Inflammatory macrophage (primary cell): ENCODE data around the gene RIN3.
A peak's percentile ranks its signal among the peaks of the same experiment; 100 is the strongest.

ENCODE experiments used
- DNase-seq, 2 donors: peaks; one replicate each; pipeline ENCODE4 v3.0.0-alpha.2; 2020 to 2022

The RIN3 gene

GRCh38 chr14:92694807-92695206 is 181.2 kb downstream of the RIN3 start:
- DNase-seq: no peak

- DNase-seq: no peak
These were observed 182.0 kb downstream of the RIN3 start for GRCh38 chr14:92695562-92695961.

- DNase-seq: peak; percentile 29 to 50
These were observed 182.8 kb downstream of the RIN3 start for GRCh38 chr14:92696366-92696765.

DNA sequence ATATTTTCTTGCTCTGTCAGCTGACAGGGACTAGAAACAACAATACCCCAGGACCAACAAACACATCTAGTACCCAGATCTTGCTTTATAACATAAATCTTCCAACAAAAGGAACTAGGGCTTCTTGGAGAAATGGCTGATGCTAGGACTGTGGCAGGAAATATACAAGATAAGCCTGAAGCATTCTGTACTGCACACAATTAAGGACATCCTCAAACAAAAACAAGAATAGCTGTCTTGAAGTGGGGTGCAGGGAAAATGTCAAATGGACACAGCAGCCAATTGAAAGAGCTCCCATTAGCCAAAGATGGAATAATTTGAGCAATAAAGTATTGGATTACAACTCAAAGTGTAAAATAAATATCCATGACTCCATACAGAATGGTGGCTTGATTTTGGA is 184.8 kb downstream of the RIN3 start:
- DNase-seq: no peak

GRCh38 chr14:92701826-92702225 is 188.2 kb downstream of the RIN3 start:
- no peak for DNase-seq

DNA sequence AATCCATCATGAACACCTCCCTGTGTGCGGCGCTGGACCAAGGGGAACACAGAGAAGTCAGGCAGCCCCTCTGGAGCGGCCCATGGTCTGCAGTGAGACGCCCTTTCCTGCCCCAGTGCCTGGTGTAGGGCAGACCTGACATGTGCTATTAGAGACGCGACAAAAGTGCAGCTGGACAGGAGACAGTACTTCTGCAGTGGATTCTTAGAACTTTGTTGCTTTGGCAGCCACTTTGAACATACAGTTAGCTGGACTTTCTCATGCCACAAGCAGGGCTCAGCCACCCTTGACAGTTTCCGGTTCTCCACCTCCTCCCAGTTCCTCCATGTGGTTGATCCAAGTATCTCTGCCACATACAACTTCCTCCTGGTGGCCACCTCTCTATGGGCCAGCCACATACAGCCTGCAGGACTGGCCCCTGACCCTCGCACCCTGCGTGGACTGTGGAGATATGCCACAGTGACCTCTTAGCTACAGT is 188.9 kb downstream of the RIN3 start:
- peak; percentile 70 to 78 for DNase-seq

- DNase-seq: no peak
These were observed 189.9 kb downstream of the RIN3 start for GRCh38 chr14:92703516-92703915.

DNA sequence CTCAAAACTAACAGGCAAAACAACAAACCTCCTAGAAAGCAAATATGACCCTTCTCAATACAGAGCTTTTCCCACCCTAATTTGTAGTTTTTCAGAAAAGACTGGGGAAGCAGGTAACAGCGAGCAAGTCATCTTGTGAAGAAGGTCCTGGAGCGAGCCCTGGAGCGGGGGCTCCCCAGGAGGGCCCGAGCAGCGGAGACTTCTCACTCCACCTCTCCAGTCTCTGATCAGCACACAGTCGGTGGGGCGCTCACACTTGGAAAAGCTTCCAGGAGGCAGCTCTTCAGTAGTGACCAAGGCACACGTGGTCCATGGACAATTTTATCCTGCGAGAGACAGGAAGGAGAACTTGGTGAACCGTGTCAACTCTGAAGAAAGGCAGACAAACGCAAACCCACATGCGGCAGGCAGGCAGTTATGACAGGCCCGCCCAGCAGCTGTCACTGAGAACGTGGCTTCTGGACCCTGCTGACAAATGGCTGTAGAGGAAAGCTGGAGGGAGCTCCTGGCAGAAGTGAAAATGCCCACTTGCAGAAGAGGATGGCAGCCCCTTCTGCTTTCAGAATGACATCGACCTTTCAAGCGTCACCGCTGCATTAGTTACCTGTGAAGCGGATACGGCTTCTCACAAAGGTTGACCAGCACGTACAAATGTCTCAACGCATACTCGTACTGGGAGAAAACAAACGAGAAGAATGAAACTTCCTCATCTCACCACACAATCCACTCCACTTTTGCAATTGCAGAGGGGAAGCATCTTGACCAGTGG is 190.6 kb downstream of the RIN3 start:
- DNase-seq: peak; percentile 89 to 94

DNA sequence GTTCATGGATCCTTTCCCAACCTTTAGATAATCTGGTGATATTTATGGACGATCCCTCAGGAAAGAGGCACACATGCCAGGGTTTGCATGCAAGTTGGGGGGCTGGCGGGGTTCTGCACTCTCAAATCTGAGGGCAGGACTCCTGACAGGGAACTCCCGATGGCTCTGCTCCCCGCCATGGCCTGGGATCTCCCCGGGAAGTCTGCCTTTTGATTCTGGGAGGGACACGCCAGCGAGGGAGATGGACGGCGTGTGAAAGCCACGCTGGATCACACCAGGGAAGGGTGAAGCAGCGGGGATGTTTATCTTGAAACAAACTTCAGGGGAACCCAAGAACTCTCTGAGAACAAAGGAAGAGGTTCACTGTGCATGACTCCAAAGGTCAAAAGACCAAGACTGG is 191.2 kb downstream of the RIN3 start:
- no peak for DNase-seq

DNA sequence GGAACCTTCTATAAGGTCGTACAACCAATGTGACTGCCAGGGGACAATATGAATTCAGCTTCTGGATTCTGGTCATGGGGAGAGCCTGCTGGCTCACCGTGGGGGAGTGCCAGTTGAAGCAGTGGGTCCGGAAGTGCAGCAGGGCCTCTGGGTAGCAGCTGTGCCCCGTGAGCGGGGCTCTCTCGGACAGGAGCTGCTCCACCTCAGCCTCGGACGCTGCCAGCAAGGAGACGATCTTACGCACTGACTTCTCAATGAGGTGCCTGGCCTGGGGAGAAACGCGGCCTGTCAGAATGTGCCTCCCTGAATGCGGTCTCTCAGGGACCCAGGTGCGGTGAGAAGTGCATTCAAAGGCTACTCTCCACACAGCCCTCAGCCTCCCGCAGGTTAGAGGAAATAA is 192.8 kb downstream of the RIN3 start:
- DNase-seq: no peak

GRCh38 chr14:92709340-92710000 is 195.9 kb downstream of the RIN3 start:
- no peak for DNase-seq

- no peak for DNase-seq
These were observed 196.4 kb downstream of the RIN3 start for GRCh38 chr14:92710001-92710341.

DNA sequence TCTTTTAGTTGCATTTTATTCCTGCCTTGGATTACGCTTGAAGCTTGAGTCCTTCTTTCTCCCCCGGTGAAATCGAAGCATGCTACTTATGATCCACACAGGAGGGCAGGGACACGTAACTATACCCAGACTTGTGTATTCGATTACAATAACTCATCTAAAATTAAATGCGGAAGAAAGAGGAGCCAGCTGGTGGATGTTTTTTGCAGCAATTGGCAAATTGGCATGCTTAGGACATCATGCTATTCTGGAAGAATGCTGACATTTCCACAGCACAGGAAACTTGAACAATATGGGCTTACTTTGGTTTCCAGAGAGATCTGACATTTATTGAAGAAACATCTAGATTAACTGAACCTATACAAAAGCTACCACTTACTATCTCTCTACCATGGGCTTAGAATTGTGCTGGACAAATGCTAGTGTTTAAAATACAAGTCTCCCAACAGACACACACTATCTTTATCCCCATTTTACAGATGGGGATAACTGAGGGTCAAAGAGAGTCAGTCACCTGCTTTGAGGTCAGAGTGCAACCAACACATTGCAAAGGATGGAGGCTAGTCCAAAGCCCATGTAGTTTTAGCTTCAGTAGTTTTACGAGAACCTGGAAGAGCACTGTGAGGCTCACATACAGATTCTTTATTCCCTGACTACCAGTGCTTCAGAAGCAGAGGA is 198.5 kb downstream of the RIN3 start:
- DNase-seq: no peak

GRCh38 chr14:92712654-92713051 is 199.1 kb downstream of the RIN3 start:
- DNase-seq: no peak

DNA sequence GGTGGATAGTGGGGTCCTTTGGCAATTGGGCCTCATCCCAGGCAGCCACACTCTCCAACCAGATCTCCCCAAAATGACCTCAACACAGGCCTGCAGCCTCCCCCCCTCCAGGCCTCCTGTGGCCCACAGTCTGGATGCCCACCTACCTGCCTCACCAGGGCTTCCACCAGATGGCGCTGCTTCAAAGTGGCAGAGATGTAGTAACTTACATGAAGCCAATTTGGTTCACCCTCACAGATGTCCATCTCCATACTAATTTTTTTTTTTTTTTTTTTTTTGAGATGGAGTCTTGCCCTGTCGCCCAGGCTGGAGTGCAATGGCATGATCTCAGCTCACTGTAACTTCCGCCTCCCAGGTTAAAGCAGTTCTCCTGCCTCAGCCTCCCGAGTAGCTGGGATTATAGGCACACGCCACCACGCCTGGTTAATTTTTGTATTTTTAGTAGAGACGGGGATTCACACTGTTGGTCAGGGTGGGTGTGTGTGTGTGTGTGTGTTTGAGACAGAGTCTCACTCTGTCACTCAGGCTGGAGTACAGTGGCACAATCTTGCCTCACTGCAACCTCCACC is 201.2 kb downstream of the RIN3 start:
- peak; percentile 76 to 80 for DNase-seq

GRCh38 chr14:92716131-92716530 is 202.6 kb downstream of the RIN3 start:
- no peak for DNase-seq

GRCh38 chr14:92717571-92718042 is 204.0 kb downstream of the RIN3 start:
- DNase-seq: no peak

DNA sequence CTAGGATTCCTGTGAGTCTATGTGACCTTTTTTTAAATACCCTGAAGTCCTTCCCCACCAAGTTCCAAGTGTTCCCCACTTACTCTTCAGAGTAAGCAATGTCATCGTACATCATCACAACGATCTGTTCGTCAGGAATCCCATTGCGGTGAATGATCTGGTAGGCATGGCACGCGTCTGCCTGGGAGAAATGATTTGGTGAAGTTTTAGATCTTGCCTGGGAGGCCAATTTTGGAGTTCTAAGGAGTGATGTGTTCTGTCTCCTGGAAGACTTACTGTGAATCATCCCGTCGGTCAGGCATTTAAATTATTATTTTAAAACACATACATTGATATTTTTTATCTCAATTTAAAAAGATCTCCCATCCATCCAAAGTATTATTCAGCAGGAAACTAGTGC is 205.1 kb downstream of the RIN3 start:
- DNase-seq: no peak

- DNase-seq: no peak
These were observed 205.8 kb downstream of the RIN3 start for GRCh38 chr14:92719421-92719820.

DNA sequence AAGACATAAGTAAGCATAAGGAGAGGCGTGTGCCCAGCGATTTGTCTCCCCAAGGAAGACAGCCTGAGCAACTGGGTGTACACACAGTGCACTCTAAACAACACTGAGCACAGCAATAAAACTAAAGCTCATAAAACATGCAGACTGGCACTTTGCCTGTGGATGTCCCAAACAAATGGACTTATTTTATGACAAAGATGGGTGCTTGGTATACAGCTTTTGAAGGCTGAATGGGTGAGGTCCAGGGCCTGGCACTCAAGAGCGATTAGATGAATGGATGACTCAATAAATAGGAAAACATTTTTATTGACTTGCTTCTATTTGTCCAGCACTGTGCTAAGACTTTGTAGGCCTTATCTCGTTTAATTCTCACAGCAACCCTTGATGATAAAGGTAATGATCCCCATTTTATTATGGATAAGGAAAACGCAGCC is 206.3 kb downstream of the RIN3 start:
- DNase-seq: no peak

GRCh38 chr14:92724516-92725340 is 211.1 kb downstream of the RIN3 start:
- peak; percentile 91 to 94 for DNase-seq
